GM18873 (cell line): Measurements from ENCODE around the gene L2HGDH.
A peak's percentile ranks its signal among the peaks of the same experiment; 100 is the strongest.
"Not testable (repeated sequence)": the region's sequence is repeated elsewhere in the genome, so short reads cannot be mapped to it uniquely, and the experiment has no call there.

ENCODE experiments used
- ATAC-seq: cut with Tn5 transposase; IDR thresholded peaks from one replicate; pipeline ENCODE4 v1.9.1; 2021; ENCODE audit warnings: mild to moderate bottlenecking, moderate library complexity, moderate number of reproducible peaks; ENCODE audit not compliant: unreplicated experiment, low FRiP score

L2HGDH gene

DNA sequence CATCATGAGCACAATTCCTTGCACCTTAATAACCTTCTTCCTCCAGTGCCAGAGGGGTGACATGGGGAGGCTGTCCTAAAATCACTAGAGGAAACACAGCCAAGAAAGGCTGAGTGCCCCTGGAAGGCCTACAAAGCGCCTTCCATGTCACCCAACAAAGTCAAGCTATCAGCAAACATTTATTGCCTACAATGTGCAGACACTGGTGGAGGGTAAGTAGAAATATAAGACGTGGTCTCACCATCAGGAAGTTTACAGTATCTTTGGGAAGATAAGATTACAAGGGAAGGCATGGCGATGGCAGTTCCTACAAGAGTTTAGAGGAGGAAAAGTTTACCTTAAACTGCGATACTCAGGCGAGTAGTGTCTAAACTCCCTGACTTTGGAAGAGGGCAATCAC is 28.0 kb upstream of the L2HGDH start:
- ATAC-seq, result no peak

- ATAC-seq, result no peak
These were observed 27.3 kb upstream of the L2HGDH start for GRCh38 chr14:50339178-50339804.

DNA sequence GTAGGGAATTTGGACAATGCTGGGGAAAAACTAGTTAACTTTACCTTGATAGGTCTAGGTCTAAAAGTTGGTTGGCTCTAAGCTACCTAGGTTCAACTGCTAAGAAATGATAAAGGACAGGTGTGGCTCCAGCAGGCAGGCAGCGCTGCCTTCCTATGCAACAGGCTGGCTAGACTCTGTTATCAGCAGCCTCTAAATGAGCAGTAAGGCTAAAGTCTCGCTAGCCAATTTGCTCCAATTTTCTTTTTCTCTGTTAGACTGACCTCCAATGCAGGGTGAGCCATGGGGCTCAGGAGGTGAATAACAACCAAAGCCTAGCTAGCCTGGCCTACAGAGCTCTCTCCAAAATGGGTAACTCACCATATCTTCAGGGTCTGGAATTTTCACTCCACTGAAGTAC is 26.6 kb upstream of the L2HGDH start:
- ATAC-seq, result no peak

- no peak for ATAC-seq
These were observed 24.2 kb upstream of the L2HGDH start for GRCh38 chr14:50335989-50336824.

DNA sequence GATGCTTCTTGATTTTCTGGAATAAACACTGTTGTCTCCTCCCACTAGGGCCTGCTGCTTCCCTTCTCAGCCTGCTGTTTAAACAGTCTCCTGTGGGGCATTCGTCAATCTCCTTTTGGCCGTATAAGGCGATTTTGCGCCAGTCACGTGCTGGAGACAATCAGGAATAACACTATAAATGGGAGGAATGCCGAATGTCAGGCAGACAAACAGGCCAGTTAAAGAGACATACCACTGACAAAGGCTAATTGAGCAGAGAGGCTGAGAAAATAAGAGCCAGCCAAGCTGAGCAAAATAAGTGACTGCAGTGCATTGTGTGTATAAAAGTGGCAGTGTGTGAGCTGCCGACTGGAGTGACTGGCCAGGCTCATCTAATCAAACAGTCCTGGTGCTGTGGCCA is 23.4 kb upstream of the L2HGDH start:
- no peak for ATAC-seq

DNA sequence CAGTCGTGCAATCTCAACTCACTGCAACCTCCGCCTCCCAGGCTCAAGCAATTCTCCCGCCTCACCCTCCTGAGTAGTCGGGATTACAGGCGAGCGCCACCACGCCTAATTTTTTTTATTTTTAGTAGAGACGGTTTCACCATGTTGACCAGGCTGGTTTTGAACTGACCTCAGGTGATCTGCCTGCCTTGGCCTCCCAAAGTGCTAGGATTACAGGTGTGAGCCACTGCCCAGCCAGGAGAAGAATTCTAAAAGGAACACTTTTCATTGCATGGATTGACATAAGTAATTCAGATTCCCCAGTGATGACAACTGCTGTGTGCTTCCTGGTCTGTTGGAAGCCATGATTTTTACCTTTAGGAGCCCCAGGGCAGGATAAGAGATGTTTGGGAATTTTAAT is 22.2 kb upstream of the L2HGDH start:
- no peak for ATAC-seq

- no peak for ATAC-seq
These were observed 21.0 kb upstream of the L2HGDH start for GRCh38 chr14:50333014-50333509.

- ATAC-seq, result no peak
These were observed 19.6 kb upstream of the L2HGDH start for GRCh38 chr14:50331596-50331995.

GRCh38 chr14:50321009-50321660 is 9.1 kb upstream of the L2HGDH start:
- peak; percentile 84 for ATAC-seq

- no peak for ATAC-seq
These were observed 8.3 kb upstream of the L2HGDH start for GRCh38 chr14:50320283-50320682.

GRCh38 chr14:50319721-50320120 is 7.7 kb upstream of the L2HGDH start:
- ATAC-seq, result no peak

DNA sequence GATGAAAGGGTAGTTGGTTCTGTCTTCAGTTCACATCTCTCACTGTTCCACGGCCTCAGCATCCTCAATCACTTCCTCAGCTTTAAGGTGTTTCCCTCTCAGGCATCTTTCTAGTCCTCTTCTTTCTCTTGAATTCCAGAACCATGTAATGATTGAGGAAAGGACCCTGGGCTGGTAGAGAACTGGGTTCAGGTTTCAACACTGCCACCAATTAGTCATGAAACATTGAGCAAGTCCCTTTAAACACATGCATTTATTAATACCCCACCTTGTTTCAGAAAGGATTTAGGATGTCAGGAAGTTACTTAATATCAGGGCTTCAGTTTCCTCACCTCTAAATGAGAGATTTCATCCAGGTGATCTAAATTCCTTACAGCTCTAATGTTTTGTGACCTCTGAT is 7.3 kb upstream of the L2HGDH start:
- ATAC-seq, result no peak

GRCh38 chr14:50318031-50318626 is 6.1 kb upstream of the L2HGDH start:
- ATAC-seq, result no peak

- not testable (repeated sequence) for ATAC-seq
These were observed 2.1 kb upstream of the L2HGDH start for GRCh38 chr14:50314098-50314497.

DNA sequence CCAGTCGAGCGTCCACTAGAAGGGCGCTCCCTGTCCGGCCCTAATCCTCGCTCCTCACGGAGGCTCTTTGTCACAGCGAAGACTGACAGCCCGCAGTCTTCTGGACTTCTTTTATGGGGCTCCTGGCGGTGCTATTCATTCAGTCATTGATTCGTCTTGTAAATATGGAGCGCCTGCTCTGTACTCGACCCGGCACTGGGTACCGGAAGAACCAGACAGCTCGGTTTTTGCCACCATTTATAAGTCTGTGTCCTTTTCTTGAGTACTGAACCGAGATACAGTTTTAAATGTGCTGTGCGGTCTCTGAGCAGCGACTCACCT is 665 bp upstream of the L2HGDH start:
- ATAC-seq, result peak; percentile 29

GRCh38 chr14:50311337-50311971 is 575 bp downstream of the L2HGDH start:
- ATAC-seq, result no peak

- ATAC-seq, result no peak
These were observed 1.6 kb downstream of the L2HGDH start for GRCh38 chr14:50310445-50310844.

- no peak for ATAC-seq
These were observed 3.6 kb downstream of the L2HGDH start for GRCh38 chr14:50308363-50308915.

DNA sequence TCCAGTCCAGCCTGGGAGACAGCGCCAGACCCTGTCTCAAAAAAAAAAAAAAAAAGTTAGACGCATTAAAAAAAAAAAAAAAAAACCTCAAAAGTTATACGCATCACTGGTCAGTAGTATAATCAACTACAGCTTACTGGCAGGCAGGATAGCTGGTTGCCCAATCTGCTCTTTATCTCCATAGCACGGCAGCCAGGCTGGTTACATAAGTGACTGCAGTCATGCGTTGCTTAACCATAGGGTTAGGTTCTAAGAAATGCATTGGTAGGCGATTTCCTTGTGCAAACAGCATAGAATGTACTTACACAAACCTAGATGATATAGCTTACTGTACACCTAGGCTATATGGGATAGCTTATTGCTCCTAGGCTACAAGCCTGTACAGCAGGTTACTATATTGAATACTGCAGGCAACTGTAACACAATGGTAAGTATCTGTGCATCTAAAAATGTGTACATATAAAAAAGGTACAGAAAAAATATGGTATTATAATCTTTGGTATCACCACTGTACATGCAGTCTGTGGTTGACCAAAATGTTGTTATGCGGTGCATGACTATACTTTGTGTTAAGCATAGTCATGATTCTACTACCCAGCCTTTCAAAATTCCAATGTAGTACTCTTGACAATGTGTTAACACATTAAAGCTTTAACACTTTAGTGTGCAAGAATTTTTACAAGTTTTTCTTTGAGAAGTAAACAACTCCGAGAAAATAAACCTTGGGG is 8.1 kb downstream of the L2HGDH start:
- no peak for ATAC-seq

- ATAC-seq, result no peak
These were observed 10.1 kb downstream of the L2HGDH start for GRCh38 chr14:50301914-50302313.
